Measurements from ENCODE around the gene SRP19.

SRP19 gene

DNA sequence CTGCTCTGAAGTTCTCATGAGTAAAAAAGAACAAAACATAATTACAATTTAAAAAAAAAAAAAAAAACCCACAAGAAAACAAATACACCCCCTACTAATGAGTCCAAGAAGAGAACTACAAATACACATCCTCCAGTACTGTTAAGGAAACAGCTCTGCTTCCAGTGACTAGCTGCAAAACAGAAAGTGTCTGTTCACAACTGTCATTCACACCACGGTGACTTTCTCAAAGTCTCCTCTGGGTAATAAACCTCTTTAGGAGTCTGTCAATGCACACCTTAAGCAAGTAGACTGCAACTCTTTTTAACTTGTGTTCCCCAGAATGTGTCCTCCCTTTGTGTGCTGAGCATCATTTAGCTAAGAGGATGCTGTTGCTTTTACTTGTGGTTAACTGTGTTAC is 54.7 kb downstream of the SRP19 start:
- no peak for TF ChIP-seq JUND (IDR thresholded peaks at IDR 0.05; ENCODE audit: low read depth)
- in situ Hi-C loops (cut with HindIII; ENCODE audit: low pct_unique_long_range_greater_than_20kb, low sequenced_read_pairs): no loop called here
- DNase-seq (ENCODE audit: low read depth in 1 of 2, low spot score in 1 of 2): no peak

DNA sequence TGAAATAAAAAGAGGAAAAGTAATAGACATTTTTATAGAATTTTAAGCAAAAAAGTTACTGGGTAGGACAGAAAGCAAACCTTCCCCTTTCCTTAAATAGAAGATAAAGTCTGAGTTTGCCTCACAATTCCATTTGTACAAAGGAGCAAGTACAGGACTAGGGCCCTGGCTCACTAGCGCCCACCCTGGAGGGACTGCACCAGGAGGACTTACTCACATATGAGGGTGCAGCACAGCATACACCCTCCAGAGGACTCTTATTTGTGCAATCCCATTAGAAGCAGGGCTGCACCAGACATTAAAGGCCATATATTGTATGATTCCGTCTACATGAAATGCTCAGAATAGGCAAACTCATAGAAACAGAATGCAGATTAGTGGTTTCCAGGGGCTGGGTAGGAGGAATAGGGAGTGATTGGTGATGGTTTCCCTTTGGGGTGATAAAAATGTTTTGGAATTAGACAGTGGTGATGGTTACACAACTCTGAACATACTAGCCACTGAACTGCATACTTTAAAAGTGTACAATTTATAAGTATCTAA is 56.4 kb downstream of the SRP19 start:
- no peak for TF ChIP-seq JUND (IDR thresholded peaks at IDR 0.05; ENCODE audit: low read depth)
- DNase-seq (ENCODE audit: low read depth in 1 of 2, low spot score in 1 of 2): peak in 1 of 2 experiments; percentile 36
- in situ Hi-C loops (cut with HindIII; ENCODE audit: low pct_unique_long_range_greater_than_20kb, low sequenced_read_pairs): no loop called here

DNA sequence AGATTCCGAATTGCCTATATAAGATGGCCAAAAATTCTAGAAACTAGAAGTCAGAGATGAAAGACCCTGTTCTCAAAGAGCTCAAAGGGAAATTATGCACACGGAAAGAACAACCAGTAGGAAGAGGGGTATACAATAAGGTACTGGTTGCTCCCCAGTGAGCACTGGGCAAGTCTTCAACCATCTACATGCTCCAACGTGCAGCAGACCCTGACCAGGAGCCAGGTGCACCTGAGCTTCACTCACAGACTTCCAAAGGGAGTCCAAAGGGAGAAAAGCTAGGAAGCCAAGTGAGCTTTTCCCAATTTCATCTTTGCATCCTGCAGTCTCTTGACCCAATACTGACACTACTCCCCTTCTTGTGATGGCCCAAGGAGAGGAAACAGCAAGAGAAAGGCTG is 57.0 kb downstream of the SRP19 start:
- no peak for DNase-seq (ENCODE audit: low read depth in 1 of 2, low spot score in 1 of 2)
- TF ChIP-seq JUND (IDR thresholded peaks at IDR 0.05; ENCODE audit: low read depth): no peak
- in situ Hi-C loops (cut with HindIII; ENCODE audit: low pct_unique_long_range_greater_than_20kb, low sequenced_read_pairs): no loop called here

DNA sequence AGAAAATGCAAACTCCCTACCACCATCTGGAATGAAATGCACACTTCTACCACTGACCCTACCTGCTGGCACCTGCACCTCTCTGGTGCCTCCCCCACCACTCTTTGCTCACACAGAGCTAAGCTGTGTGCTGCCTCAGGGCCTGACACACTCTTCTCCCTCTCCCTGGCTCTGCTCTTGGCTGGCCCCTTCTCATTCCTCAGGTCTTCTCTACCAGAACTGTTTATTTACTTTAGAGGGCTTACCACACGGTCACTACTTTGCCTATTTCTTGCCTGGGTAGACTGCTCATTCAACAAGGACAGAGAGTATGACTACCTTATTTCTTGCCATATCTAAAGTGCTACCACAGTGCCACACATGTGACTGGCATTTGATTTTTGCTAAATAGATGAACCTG is 57.6 kb downstream of the SRP19 start:
- no peak for TF ChIP-seq JUND (IDR thresholded peaks at IDR 0.05; ENCODE audit: low read depth)

More for the DNA sequence above, 57.6 kb downstream of the SRP19 start:
- in situ Hi-C loops (cut with HindIII; ENCODE audit: low pct_unique_long_range_greater_than_20kb, low sequenced_read_pairs): no loop called here
- DNase-seq (ENCODE audit: low read depth in 1 of 2, low spot score in 1 of 2): peak in 1 of 2 experiments; percentile 33
